ENCODE data around the gene RAB6B.

RAB6B gene

DNA sequence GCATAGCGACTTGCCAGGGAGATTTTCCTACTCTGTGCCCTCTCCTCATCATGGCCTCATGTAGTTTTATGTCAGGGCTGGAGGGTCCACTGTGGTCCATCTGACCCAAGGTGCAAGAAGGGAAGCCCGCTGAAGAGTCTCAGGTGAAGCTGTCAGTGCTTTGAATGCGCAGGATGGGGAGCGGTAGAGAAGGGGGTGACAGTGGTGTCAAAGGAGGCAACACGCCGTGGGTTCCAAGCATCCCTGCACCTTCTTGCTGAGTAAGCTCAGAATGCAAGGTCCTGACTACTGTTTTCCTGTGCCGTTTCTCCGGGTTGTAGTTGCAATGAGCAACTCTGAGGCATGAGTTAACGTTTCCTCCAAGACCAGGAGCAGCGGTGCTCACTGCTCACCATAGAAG lies 44.9 kb upstream of the RAB6B start:
- H3K27ac ChIP-seq (ENCODE audit: insufficient read depth in 1 of 2, low read depth in 1 of 2, low read length in 2 of 2, poor library complexity in 1 of 2, severe bottlenecking in 2 of 2) = no peak overlapping the region
- CTCF ChIA-PET = interaction anchor here (1.3 to 14.0 kb wide), 4 partner anchors 8 to 272 kb away, joined by 3 to 140 read pairs (median 5); no protein-coding TSS in a partner anchor
- POLR2A ChIA-PET = no interaction called here
- WGBS (ENCODE audit: insufficient coverage) = 93% methylated on average over 9 of the region's 10 CpGs
- peaks cover 4 to 41% (median 39%) of the 10 kb centered on the region in 4 experiments for H3K4me1 ChIP-seq (ENCODE audit: control extremely low read depth in 1 of 4, control insufficient read depth in 4 of 4, insufficient read depth in 4 of 4, low read length in 3 of 4)
- no peak overlapping the region for H3K4me3 ChIP-seq (ENCODE audit: control insufficient read depth in 1 of 7, extremely low read depth in 1 of 7, insufficient read depth in 4 of 7, low read depth in 2 of 7, low read length in 6 of 7)
- no peaks in the 10 kb centered on the region for H3K9me3 ChIP-seq (ENCODE audit: control extremely low read depth in 1 of 5, control insufficient read depth in 4 of 5, insufficient read depth in 2 of 5, low read depth in 1 of 5, low read length in 4 of 5)
- H3K36me3 ChIP-seq (ENCODE audit: control insufficient read depth in 4 of 4, insufficient read depth in 4 of 4, low read length in 3 of 4) = no peaks in the 10 kb centered on the region
- no peak for DNase-seq
- no peaks in the 10 kb centered on the region for H3K27me3 ChIP-seq (replicated peaks in 2 of 5; ENCODE audit: control insufficient read depth in 4 of 5, insufficient read depth in 5 of 5, low read length in 4 of 5)

DNA sequence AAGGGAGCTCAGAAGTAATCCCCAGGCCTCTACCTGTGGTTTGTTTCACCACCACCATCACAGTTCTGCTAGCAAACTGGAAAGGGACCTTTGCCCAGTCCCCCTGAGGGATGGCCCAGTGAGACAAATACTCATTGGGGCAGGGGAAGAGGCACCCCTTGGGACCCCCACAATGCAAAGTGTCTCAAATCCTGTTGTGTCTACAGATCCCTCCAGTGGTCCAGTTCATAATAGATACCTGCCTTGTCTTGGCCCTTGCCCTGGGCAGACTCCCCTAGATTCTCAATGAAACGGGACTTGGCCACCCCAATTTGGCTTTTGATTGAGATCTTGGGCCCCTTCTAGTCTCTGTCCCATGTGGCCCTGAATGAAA lies 43.8 kb upstream of the RAB6B start:
- no peak overlapping the region for H3K4me3 ChIP-seq (ENCODE audit: control insufficient read depth in 1 of 7, extremely low read depth in 1 of 7, insufficient read depth in 4 of 7, low read depth in 2 of 7, low read length in 6 of 7)
- no peak overlapping the region for H3K27ac ChIP-seq (ENCODE audit: insufficient read depth in 1 of 2, low read depth in 1 of 2, low read length in 2 of 2, poor library complexity in 1 of 2, severe bottlenecking in 2 of 2)
- ChIA-PET POLR2A (interaction anchor here (0.6 kb wide), 1 partner anchor 711 kb away, joined by 4 read pairs; no protein-coding TSS in a partner anchor), CTCF (interaction anchor here (2.0 to 14.0 kb wide), 2 partner anchors 10 to 273 kb away, joined by 7 to 140 read pairs; no protein-coding TSS in a partner anchor)
- H3K4me1 ChIP-seq (ENCODE audit: control extremely low read depth in 1 of 4, control insufficient read depth in 4 of 4, insufficient read depth in 4 of 4, low read length in 3 of 4) = peaks cover 4 to 36% (median 31%) of the 10 kb centered on the region in 4 experiments
- DNase-seq = no peak
- no CpG with 5 or more reads among the region's 1 CpG for WGBS (ENCODE audit: insufficient coverage)
- H3K27me3 ChIP-seq (replicated peaks in 2 of 5; ENCODE audit: control insufficient read depth in 4 of 5, insufficient read depth in 5 of 5, low read length in 4 of 5) = no peaks in the 10 kb centered on the region
- H3K9me3 ChIP-seq (ENCODE audit: control extremely low read depth in 1 of 5, control insufficient read depth in 4 of 5, insufficient read depth in 2 of 5, low read depth in 1 of 5, low read length in 4 of 5) = no peaks in the 10 kb centered on the region
- H3K36me3 ChIP-seq (ENCODE audit: control insufficient read depth in 4 of 4, insufficient read depth in 4 of 4, low read length in 3 of 4) = no peaks in the 10 kb centered on the region

DNA sequence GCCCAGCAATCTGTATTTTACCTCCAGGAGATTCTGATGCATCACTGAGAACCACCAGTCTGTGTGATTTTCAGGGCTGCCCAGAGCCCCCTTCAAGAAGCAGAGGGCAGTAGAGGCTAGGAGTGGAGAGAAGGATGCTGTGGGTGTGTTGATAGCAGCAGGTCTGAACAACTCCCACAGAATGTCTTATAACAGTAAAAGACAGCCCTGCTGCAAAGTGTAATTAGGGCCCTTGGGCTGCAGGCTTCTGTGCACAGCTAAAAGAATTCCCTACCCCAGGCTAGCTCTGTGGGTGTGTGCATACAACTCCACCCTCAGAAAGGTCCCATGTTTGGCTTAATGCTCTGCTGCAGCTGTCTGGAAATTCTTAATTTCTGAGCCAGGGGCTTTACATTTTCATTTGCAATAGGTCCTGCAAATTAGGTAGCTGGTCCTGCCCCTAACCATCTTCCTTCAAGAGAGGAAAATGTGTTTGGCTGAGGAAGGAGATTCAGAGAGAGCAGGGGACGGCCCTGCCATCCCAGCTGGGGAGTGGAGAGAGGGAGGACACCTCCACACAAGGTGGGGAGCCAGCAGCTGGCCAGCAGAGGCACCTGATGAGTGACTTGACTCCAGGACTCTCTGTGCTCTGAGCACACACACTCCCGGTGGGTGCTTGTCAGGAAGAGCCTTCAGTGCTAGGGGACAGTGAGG lies 43.2 kb upstream of the RAB6B start:
- Histone ChIP-seq H3K9me3 (ENCODE audit: control extremely low read depth in 1 of 5, control insufficient read depth in 4 of 5, insufficient read depth in 2 of 5, low read depth in 1 of 5, low read length in 4 of 5) (no peaks in the 10 kb centered on the region), H3K36me3 (ENCODE audit: control insufficient read depth in 4 of 4, insufficient read depth in 4 of 4, low read length in 3 of 4) (no peaks in the 10 kb centered on the region), H3K27ac (ENCODE audit: insufficient read depth in 1 of 2, low read depth in 1 of 2, low read length in 2 of 2, poor library complexity in 1 of 2, severe bottlenecking in 2 of 2) (no peak overlapping the region), H3K4me1 (ENCODE audit: control extremely low read depth in 1 of 4, control insufficient read depth in 4 of 4, insufficient read depth in 4 of 4, low read length in 3 of 4) (peaks cover 4 to 36% (median 31%) of the 10 kb centered on the region in 4 experiments), H3K27me3 (replicated peaks in 2 of 5; ENCODE audit: control insufficient read depth in 4 of 5, insufficient read depth in 5 of 5, low read length in 4 of 5) (no peaks in the 10 kb centered on the region), H3K4me3 (ENCODE audit: control insufficient read depth in 1 of 7, extremely low read depth in 1 of 7, insufficient read depth in 4 of 7, low read depth in 2 of 7, low read length in 6 of 7) (no peak overlapping the region)
- WGBS (ENCODE audit: insufficient coverage) = 83% methylated on average over 1 of the region's 2 CpGs
- ChIA-PET POLR2A (interaction anchor here (0.6 kb wide), 1 partner anchor 711 kb away, joined by 4 read pairs; no protein-coding TSS in a partner anchor), CTCF (interaction anchor here (14.0 kb wide), 1 partner anchor 274 kb away, joined by 140 read pairs; no protein-coding TSS in a partner anchor)
- DNase-seq = peak in 1 of 3 donors; percentile 15

DNA sequence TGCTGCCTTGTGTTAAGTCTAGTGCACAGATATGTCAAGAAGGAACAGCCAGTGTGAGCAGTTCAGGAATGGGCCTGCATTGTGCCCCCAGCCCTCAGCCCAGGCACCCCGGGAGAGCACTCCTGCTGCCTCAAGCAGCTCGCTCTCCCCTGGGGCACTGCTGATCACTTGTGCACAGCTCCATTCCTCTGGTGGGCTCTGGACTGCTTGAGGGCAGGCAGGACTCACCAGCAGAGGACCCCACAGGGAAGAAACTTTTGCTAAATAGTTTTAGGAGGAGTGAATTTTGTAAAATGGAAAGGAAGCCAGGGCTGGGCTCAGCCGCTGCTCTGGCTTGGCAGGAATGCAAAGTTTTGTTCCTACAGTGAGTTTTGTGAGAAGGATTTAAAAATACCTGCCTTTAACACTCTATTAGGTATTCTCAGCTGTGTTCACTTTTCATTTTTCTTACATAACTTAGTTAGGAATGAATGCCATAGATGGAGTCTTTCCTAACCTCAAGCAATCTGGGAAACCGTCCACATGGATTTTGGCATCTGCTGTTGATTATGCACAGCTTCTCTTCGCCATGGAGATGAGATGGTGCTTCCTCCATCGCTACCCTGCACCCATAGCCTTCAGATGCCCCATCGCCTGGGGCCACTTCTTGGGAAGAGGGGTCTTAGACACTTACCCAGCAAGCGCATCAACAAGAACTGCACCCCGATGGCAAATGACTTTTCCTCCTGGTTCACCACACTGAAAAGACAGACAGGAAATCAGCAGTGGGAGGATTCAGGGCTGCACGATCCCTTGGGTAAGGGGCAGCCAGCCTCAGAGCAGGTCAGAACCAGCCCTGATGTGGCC lies 42.3 kb upstream of the RAB6B start:
- POLR2A ChIA-PET = no interaction called here
- CTCF ChIA-PET = interaction anchor here (0.9 to 14.0 kb wide), 2 partner anchors 13 to 275 kb away, joined by 5 to 140 read pairs; no protein-coding TSS in a partner anchor

DNA sequence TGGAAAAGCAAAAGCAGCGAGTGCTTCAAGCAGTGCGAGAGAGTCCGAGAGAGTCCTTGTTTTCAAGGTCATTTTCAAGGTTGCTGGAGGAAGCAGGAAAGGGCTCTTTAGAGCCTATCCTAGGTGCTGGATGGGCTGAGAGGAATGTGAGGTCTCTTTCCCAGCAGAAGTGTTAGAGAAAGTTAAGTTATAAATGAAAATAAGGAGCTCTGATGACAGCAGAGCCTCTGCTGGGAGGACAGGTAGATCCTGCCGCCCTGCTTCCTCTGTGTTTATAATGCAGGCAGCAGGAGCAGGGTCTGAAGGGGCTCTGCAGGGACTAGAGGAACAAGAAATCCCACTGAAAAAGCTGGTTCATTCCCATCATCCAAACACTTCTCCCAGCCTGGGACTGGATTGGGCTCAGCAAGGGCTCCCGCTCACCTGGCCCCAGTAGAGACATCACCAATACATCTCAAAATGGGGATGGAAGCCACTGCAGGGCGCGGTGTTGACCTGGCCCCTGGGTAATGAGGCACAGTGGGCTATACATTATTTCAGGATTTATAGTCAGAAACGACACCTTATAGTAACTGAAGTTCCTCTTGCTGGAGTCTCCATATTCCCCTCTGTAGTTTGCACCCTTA lies 41.5 kb upstream of the RAB6B start:
- POLR2A ChIA-PET = no interaction called here
- H3K4me1 ChIP-seq (ENCODE audit: control extremely low read depth in 1 of 4, control insufficient read depth in 4 of 4, insufficient read depth in 4 of 4, low read length in 3 of 4) = peaks cover 0 to 24% (median 18%) of the 10 kb centered on the region in 4 experiments
- DNase-seq = no peak
- H3K4me3 ChIP-seq (ENCODE audit: control insufficient read depth in 1 of 7, extremely low read depth in 1 of 7, insufficient read depth in 4 of 7, low read depth in 2 of 7, low read length in 6 of 7) = no peak overlapping the region
- WGBS (ENCODE audit: insufficient coverage) = 78% methylated on average over 6 of the region's 8 CpGs
- CTCF ChIA-PET = interaction anchor here (0.9 to 14.0 kb wide), 3 partner anchors 14 to 366 kb away, joined by 3 to 140 read pairs (median 5); no protein-coding TSS in a partner anchor
- no peaks in the 10 kb centered on the region for H3K9me3 ChIP-seq (ENCODE audit: control extremely low read depth in 1 of 5, control insufficient read depth in 4 of 5, insufficient read depth in 2 of 5, low read depth in 1 of 5, low read length in 4 of 5)
- H3K27ac ChIP-seq (ENCODE audit: insufficient read depth in 1 of 2, low read depth in 1 of 2, low read length in 2 of 2, poor library complexity in 1 of 2, severe bottlenecking in 2 of 2) = no peak overlapping the region
- H3K27me3 ChIP-seq (replicated peaks in 2 of 5; ENCODE audit: control insufficient read depth in 4 of 5, insufficient read depth in 5 of 5, low read length in 4 of 5) = no peaks in the 10 kb centered on the region
- H3K36me3 ChIP-seq (ENCODE audit: control insufficient read depth in 4 of 4, insufficient read depth in 4 of 4, low read length in 3 of 4) = no peaks in the 10 kb centered on the region

More for the DNA sequence above, 42.3 kb upstream of the RAB6B start:
- Histone ChIP-seq H3K27me3 (replicated peaks in 2 of 5; ENCODE audit: control insufficient read depth in 4 of 5, insufficient read depth in 5 of 5, low read length in 4 of 5) (no peaks in the 10 kb centered on the region), H3K9me3 (ENCODE audit: control extremely low read depth in 1 of 5, control insufficient read depth in 4 of 5, insufficient read depth in 2 of 5, low read depth in 1 of 5, low read length in 4 of 5) (no peaks in the 10 kb centered on the region), H3K36me3 (ENCODE audit: control insufficient read depth in 4 of 4, insufficient read depth in 4 of 4, low read length in 3 of 4) (no peaks in the 10 kb centered on the region), H3K27ac (ENCODE audit: insufficient read depth in 1 of 2, low read depth in 1 of 2, low read length in 2 of 2, poor library complexity in 1 of 2, severe bottlenecking in 2 of 2) (no peak overlapping the region), H3K4me3 (ENCODE audit: control insufficient read depth in 1 of 7, extremely low read depth in 1 of 7, insufficient read depth in 4 of 7, low read depth in 2 of 7, low read length in 6 of 7) (no peak overlapping the region), H3K4me1 (ENCODE audit: control extremely low read depth in 1 of 4, control insufficient read depth in 4 of 4, insufficient read depth in 4 of 4, low read length in 3 of 4) (peaks cover 0 to 32% (median 26%) of the 10 kb centered on the region in 4 experiments)
- WGBS (ENCODE audit: insufficient coverage) = 97% methylated on average over 8 of the region's 10 CpGs
- no peak for DNase-seq

DNA sequence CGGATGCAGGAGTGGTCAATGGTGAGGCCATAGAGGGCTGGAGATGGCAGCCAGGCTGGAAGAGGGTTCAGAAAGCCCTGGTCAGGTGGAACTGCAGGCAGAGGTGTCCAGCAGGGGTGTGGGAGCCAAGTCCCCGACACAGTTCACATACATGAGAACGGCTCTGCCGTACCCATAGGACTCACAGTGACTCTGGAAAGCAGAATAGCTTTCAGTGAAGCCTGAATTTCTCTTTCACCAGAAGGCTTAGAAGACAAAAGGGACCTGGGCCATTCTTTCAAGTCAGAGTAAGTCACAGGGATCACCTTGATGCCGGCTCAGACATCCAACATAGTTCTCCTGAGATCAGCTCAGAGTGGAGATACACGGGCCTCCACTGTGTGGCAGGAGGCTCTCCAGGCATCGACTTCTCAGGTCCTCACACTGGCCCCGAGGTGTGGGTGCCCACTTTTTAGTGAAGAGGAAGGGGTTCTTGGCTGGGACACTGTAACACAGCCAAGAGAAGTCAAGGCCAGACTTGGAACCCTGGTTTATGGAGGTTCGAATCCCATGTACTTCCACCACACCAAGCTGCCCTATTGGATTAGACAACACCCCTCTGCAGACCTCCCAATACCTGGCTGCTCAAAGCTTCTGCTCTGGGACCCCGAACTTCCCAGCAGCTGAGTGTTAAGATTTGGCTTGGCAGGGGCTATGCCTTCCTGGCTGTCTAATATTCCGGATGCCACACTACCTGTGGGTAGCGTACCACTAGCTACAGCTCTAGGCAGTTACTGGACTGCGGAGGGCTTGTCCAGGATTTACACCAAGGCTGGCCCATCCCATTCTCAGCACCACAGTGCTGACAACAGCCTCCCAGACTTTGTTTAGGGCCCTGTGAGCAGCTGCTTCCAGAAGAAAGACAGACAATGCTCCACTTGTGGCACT lies 40.4 kb upstream of the RAB6B start:
- CTCF ChIA-PET = interaction anchor here (0.9 to 14.0 kb wide), 3 partner anchors 116 to 367 kb away, joined by 3 to 140 read pairs (median 4); no protein-coding TSS in a partner anchor
- Histone ChIP-seq H3K4me1 (ENCODE audit: control extremely low read depth in 1 of 4, control insufficient read depth in 4 of 4, insufficient read depth in 4 of 4, low read length in 3 of 4) (peaks cover 0 to 22% (median 16%) of the 10 kb centered on the region in 4 experiments), H3K36me3 (ENCODE audit: control insufficient read depth in 4 of 4, insufficient read depth in 4 of 4, low read length in 3 of 4) (no peaks in the 10 kb centered on the region), H3K9me3 (ENCODE audit: control extremely low read depth in 1 of 5, control insufficient read depth in 4 of 5, insufficient read depth in 2 of 5, low read depth in 1 of 5, low read length in 4 of 5) (no peaks in the 10 kb centered on the region), H3K27me3 (replicated peaks in 2 of 5; ENCODE audit: control insufficient read depth in 4 of 5, insufficient read depth in 5 of 5, low read length in 4 of 5) (no peaks in the 10 kb centered on the region), H3K27ac (ENCODE audit: insufficient read depth in 1 of 2, low read depth in 1 of 2, low read length in 2 of 2, poor library complexity in 1 of 2, severe bottlenecking in 2 of 2) (no peak overlapping the region), H3K4me3 (ENCODE audit: control insufficient read depth in 1 of 7, extremely low read depth in 1 of 7, insufficient read depth in 4 of 7, low read depth in 2 of 7, low read length in 6 of 7) (no peak overlapping the region)
- no peak for DNase-seq
- POLR2A ChIA-PET = no interaction called here
- 93% methylated on average over 12 of the region's 13 CpGs for WGBS (ENCODE audit: insufficient coverage)
